HG02938 (cell line): ENCODE data around the gene TENM3.

Experiments
- ATAC-seq: cut with Tn5 transposase; IDR thresholded peaks from one replicate; pipeline ENCODE4 v1.9.1; 2021; ENCODE audit warnings: mild to moderate bottlenecking, moderate library complexity; ENCODE audit not compliant: unreplicated experiment

TENM3 gene

DNA sequence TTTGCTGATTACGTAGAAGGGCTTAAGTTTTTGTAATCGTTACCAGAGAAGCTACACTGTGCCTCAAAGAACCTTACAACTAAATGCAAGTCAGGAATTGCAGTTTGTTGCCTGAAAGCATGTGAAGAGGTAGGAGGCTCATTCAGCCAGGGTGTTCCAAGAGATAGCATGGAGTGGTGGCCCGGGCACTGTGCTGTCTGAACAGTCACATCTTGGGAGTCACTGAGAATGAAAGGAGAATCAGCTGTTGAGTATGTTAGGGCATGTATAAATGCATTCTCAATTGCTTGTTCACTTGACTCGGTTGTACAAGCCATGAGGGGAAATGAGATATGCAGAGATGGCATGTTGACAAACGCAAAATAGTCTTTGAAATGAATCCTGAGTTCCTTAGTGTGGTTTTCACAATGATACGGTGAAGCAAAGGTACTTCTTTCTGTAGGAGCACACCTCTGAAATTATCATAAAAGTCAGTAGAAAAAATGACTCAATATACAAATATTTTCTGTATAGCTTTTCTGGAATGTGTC, 513.0 kb downstream of the TENM3 start:
- ATAC-seq: no peak

DNA sequence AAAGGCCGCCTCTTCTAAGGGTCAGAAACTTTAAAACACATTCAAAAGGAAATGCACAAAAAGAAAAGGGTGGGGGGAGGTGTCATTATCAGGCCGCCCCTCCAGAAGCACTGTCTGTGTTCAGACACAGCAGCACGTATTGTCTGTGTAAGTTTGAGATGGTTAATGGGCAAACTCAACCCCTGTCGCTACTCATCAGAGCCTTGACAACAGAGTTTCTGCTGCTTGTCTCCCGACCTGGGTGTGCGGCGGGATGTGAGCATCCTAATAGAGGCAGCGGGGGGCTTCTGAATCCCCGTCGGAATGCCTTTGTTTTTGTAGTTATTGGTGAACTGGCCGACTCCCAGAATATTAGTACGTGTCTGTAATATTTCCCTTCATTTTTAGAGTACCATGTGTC, 515.1 kb downstream of the TENM3 start:
- no peak for ATAC-seq

DNA sequence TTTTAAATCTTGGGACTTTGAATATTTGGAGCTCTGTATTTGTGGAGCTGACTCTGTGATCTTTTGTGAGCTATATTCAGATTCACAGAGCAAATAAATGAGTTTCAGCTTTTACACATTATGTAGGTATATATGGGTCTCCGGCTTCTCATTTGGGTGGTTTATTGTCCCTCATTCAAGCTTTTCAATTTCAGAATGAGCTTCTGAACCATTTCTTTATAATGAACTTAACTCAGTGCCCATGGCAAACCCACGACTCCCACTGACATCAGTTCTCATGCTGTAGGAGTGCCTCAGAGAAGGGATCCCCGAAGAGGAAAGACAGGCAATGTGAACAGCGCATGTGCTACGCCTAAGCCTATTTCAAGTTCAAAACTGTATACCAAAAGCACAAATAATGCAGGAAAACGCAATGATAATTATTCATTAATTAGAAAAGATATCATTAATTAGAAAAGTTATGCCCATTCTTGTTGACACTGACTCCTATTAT, 517.4 kb downstream of the TENM3 start:
- ATAC-seq: no peak

DNA sequence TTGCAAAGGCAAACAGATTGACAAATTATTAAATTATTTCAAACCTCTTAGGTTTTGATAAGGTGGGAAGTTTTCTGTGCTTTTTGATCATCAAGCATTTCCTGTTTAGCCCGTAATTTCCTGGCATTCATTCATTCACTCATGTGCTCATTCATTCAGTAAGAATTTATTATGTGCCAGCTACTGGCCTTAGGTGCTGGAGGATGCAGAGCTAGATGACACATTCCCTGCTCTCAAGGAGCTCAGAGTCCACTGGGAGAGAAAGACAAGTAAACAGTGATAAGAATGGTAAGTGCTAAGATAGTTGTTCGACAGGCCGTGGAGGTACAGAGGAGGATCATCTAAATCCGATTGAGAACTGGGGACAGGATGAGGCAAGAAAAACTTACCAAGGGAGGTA, 520.9 kb downstream of the TENM3 start:
- no peak for ATAC-seq

DNA sequence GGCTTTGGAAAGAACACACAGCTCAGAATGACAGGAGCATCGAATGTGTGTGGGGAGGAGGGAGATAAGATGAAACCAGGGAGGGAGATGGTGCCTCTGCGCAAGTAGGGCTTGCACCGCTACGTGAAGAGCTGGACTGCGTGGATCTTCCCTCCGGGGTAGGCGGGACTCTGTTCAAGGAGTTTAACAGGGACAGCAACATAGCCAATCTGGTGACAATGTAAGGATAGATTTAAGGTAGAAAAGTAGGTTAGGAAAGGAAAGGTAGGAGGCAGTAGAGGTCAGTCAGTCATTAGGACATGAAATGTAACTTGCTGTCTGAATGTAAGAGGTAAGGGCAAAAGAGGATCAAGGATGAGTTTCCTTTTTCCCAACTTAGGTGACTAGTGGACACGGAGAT, 521.4 kb downstream of the TENM3 start:
- no peak for ATAC-seq

DNA sequence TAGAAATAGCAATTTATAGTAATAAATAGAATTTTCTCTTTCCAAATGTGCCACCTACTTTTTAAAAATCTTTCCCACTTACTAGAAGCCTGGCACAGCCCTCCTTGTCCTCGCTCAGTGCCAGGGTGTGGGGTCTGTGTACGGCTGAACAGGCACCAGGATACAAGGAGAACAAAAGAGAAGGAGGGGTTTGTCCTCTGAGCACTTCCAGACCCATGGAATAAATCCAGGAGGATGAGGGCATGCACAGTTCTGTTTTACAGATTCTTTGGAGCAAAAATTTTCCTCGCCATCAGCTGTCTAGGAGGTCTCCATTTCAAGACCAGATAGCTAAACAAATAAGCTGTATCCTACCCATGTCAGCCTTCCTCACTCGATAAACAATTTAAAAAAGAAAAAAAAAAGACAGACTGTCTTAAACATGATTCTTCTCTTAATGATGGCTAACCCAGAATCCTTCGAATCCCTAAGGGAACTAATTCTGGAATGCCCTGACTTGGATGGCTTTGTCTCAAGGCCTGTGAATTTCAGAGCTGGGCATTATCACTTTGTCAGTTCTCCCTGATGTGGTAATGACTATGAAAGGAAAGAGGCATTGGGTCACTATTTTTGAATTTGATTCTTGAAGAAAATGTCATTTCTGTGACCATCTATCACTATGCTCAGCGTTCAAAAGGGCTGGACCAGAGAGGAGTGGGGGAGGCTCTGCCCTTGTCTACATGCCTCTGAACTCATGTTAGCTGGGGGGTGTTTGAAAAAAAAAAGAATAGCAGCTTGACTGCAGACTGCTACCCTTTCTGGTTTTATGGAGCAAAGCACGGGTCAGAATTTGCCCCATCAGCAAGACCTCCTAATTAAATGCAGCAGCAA, 523.0 kb downstream of the TENM3 start:
- ATAC-seq: no peak

DNA sequence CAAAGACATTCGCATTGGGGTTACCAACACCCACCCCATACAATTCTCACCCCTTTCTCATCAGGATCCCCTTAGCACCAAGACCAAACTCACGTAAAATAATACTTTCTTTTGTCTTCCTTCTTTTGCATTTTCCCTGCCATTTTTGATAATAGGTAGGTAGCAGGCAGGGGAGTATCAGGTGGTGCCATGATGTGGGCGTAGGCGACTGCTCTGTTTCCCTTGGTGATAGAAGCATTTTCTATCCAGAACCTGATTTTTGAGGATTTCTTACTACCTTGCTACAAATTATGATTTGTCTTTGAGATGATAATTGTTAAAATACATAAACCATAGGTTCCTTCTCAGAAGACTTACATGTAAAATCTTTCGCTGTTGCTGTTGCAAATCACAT, 523.7 kb downstream of the TENM3 start:
- ATAC-seq: no peak

DNA sequence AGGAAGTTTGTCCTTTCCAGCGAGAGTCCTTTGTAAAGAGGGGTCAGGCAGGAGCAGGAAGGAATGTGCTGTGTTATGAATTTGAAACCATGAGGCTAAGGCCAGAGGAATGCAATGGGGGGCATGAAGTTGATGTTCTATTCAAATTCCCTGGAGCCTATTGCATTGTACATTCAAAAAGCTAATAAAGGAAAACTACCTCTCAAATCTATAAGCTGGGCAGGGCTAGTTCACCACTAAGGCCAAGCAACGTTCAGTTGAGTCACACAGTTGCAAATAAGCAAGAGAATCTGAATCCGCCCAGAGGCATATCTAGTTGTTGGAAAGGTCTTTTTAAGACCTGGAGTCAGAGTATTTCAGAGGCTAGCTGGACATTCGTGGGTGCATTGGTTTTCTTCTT, 525.6 kb downstream of the TENM3 start:
- ATAC-seq: no peak

DNA sequence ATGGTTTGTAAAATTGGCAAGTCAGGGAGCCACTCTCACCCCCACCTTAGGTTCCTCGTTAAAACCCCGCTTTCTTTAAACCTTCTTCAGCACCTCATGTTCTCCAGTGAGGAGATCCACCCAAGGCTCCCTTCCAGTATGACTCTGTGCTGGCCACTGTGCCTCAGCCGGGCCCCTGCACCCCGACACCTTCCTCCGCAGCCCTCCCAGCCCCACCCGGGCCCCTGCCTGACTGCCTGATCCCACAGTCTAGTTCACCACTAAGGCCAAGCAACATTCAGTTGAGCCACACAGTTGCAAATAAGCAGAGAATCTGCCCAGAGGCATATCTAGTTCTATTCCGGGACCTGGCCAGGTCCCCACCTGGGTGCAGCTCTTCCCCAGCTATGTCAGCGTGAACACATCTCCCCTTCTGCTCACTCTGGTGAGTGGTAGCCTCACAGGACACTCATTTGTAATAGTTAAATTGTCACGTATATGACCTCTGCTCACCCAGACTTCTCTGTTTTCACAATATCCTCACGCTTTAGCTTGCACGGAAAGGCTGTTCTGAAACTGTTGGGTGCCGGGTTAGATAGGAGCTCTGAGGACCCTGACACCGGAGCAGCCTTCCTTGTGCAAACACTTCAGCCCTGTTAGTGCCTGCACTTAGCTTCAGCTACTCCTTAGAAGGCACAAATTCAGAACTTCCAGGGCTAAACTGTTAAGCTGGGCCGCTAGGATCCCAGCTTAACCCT, 527.2 kb downstream of the TENM3 start:
- ATAC-seq: no peak

DNA sequence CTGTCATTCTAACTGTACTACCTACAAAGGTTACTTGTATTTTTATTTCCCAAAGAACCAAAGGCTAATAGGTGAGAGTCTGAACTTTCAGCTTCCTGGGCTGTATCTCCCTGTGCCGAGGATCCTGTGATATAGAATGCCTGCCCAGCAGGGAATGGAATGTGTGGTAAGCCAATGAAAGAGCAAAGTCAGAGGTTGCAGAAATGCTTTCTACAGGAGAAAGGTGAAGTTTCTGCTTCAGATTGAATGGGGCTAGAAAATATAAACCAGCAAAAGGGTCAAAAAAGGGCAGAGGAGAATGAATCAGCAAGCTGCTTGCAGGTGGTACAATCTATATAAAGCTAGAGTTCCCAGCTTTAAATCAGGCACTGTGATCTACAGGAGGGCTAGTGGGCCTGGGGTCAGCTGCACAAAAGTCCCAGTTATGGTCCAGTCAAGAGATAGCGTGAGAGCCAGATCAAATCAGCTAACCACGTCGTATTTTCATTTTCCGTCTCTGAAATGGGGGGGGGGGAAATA, 527.9 kb downstream of the TENM3 start:
- ATAC-seq: no peak

DNA sequence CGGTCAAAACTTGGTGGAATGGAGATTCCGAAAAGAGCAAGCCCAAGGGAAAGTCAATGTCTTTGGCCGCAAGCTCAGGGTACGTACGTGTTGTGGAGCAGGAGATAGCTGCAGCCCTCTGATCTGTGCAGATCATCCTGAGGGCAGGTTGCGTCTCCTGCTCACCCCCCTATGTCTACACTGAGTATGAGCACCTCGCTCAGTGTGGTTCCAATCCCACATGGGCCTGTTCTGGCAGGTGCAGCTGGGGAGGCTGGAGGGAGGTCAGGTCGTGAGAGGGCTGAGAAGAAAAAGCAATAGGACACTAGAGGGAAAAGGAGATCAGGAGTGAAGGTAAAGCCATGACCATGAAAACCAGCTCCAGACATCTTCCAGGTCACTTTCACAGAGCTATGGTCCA, 531.9 kb downstream of the TENM3 start:
- no peak for ATAC-seq

DNA sequence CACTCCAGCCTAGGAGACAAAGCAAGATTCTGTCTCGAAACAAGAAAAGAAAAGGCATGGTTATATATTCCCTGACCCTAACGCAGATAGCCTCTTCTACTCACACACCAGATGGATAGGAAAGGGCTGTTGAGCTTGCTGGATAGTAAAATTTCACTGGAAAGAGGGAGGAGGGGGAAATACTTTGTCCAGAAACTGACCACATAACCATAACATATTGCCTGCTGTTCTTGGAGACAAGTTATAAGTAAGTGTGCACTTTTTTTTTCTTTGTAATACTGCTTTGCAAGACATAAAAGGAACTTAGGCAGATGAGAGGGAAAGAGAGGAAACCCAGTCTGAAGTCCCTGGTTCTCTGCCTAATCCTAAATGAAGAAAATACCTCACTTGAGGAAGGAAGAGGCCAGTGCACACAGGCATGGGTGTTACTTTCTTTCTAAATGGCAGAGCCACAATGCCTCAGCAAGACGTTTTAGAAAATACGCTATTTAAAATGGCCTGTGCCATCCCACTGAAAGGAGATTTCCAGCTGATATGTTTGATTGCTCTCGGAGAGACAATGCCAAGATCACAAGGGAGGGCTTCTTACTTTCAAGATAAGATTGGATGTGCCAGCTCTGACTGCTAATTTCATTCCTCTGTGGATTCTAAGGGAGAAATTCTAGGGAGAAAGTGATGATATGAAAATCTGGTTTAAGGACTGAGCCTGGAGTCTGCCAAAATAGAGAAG, 533.3 kb downstream of the TENM3 start:
- ATAC-seq: no peak

DNA sequence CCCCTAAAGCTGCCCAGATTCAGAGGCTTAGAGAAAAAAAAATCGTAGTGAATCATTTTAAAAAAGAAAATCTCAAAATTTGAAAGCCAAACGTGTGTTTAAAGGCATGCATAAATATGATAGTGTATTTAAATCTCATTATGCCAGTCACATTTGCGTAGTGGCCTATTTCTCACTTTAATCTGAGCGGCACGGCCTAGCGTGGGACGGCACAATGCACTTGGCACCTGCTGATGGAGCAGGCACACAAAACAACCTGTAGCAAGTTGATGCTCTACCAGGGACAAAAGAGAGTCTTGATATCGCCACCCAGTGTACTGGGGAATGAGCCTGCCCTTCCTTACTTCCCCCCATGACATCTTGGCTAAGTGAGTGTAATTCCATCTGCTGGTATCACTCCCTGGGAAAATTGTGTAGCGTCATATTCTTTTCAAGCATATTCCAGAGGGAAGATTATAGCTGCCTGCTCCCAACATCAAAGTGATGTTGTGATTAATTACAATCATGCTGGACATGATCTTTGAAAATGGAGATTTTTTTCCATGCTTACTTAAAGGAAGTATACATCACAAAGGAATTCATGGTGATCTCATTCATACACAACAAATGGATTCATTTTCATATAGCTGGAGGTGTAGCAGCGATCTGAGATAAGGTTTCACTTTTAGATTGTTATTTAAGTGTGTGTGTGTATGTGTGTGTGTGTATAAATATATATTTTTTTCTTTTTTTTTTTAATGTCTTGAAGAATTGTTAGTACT, 535.2 kb downstream of the TENM3 start:
- no peak for ATAC-seq

DNA sequence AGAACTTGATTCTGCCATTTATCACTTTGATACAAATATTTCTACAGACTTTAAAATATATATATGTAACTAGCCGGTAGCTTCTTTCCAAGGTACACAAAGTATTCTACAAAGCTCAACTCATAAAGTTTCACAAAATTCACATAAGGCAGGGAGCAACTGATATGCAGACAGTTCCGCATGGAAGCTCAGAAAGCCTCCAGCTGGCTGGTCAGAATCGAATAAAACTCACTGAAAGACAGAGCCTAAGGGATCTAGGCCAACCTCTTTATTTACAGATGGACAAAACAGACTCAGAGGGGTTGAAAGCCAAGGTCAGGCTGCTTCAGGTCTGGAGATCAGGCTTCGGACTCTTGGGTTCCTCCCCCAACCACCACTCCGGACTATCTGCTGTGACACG, 543.8 kb downstream of the TENM3 start:
- no peak for ATAC-seq

DNA sequence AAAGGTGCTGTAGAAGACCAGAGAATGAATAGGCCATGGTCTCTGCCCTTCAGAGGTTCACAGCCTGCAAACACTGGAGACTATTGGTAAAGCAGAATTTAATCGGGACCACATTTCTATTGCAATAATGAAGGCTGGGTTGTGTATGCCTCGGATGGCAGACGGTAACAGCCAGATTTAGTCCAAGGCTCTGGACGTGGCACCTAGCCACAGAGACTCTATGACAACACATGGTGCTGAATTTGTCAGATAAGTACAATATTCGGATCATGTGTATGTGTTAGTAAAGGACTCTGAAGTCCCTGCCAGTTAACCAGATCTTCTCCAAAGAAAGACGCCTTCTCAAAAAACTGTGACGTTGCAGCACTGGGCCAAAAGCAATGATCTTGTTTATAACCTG, 545.0 kb downstream of the TENM3 start:
- ATAC-seq: no peak

DNA sequence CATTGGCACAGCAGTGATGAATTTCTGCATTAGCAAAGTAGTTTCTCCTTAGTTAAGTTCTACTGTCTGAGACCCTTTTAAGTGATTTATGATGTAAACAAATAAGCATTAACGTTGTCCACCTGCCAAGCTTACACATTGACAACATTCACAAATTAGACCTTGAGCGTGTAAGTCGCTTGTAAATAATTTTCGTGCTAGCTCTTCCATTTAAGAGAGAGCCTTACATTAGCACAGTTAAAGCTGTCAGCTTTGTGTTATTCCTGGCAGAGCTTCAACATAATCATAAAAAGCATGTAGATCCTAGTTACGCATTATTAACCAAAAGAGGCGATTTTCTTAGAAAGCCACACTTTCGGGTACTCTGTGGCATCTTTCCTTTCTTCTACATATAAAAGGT, 546.3 kb downstream of the TENM3 start:
- ATAC-seq: no peak

DNA sequence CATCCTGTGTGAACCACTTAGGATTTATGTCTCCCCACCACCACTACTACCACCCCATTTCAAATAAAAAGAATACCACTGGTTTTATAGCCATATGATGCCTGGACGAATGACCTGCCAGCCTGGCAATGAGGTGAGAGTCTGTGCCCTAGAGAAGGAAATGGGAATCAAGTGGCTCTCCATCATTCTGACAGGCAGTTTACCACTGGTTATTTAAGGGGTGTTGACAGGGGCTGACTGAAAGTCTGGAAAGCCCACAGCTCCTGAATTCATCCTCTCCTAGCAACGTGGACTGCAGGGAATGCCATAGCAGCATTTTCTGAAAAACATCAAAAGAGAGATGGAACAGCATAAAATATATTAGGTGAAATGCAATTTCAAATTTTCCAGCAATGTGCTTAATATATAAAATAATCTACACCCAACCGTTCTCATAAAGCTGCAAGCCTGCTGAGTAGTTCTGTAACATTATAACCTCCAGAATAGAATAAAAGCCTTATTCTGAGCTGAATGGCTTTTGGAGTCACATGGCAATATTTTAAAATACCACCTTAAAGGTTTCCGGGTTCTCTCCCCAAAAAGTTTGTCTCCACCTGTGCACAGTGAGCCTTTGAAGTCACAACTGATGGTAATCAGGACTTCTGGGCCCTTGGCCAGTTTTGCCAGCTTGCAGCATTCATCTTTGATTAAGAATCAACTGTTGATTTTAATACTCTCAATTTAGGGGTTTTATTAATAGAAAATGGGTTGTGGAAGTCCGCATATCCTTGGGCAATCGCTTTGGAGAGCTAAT, 552.4 kb downstream of the TENM3 start:
- no peak for ATAC-seq

DNA sequence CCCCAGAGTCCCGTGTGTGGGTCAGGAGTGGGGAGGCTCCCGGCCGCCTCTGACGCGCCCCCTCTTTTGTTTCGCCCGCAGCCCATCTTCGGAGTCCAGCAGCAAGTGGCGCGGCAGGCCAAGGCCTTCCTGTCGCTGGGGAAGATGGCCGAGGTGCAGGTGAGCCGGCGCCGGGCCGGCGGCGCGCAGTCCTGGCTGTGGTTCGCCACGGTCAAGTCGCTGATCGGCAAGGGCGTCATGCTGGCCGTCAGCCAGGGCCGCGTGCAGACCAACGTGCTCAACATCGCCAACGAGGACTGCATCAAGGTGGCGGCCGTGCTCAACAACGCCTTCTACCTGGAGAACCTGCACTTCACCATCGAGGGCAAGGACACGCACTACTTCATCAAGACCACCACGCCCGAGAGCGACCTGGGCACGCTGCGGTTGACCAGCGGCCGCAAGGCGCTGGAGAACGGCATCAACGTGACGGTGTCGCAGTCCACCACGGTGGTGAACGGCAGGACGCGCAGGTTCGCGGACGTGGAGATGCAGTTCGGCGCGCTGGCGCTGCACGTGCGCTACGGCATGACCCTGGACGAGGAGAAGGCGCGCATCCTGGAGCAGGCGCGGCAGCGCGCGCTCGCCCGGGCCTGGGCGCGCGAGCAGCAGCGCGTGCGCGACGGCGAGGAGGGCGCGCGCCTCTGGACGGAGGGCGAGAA, 556.5 kb downstream of the TENM3 start:
- no peak for ATAC-seq

DNA sequence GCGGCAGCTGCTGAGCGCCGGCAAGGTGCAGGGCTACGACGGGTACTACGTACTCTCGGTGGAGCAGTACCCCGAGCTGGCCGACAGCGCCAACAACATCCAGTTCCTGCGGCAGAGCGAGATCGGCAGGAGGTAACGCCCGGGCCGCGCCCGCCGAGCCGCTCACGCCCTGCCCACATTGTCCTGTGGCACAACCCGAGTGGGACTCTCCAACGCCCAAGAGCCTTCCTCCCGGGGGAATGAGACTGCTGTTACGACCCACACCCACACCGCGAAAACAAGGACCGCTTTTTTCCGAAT, 557.0 kb downstream of the TENM3 start:
- ATAC-seq: no peak
